Lower leg skin (tissue), 3 donors: Measurements from ENCODE around the gene KRTAP4-1.

Experiments used
- CTCF ChIP-seq, 3 donors: fragments of 450-650 bp; IDR thresholded peaks; one replicate each; pipeline ENCODE4 v1.5.1; 2016; ENCODE audit warnings: antibody characterized with exemption in 3 of 3, mild to moderate bottlenecking in 3 of 3, moderate library complexity in 2 of 3
- POLR2A ChIP-seq, 2 donors: fragments of 450-650 bp; IDR thresholded peaks; one replicate each; pipeline ENCODE4 v1.6.1; 2016 to 2017; ENCODE audit warnings: antibody characterized with exemption in 2 of 2, mild to moderate bottlenecking in 1 of 2, moderate library complexity in 1 of 2

- TF ChIP-seq POLR2A (IDR thresholded peaks at IDR 0.05) (no peak), CTCF (IDR thresholded peaks at IDR 0.05) (no peak)
Observed at GRCh38 chr17:41230094-41230493, 45.4 kb upstream of the KRTAP4-1 start.
